NCI-H446 treated with DMSO at 0.1 percent for 48 hours (cell line): ENCODE data around the gene HDAC4.

Experiments used
- DNase-seq: peaks from one replicate; lab custom pipeline; 2025; lab: John Stamatoyannopoulos, UW

The HDAC4 gene

DNA sequence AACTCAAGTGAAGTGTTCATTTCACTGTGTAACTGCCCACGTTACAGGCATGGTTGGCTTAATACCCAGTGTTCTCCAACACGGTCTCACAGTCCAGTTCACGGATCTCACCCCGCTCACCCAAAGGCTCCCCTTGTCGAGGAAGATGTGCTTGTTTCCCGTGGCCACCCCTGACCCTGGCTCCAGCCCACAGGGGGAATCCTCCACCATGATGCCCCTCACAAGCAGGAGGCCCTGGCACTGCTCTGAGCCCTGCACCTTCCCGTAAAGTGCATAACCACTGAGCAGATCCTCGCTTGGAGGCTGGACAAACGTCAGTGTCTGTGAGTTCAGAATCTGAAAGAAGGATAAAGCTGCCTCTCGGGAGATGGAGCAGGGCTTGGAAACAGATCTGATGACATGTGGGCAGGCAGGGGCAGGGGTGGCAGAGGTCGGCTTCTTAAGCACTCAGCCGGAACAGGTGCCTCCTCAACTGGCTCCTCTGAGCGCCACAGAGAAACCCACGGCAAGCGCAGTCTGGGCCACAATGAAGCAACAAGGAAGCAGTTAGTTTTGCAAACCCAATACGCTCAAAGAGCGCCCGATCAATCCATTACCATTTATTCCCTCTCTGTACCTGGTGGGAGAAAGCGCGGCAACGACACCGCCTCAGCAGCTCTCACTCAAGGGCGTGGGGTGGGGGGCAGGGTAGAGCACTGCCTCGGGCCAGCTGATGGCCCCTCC lies 17.6 kb downstream of the HDAC4 start:
- DNase-seq, result no peak

DNA sequence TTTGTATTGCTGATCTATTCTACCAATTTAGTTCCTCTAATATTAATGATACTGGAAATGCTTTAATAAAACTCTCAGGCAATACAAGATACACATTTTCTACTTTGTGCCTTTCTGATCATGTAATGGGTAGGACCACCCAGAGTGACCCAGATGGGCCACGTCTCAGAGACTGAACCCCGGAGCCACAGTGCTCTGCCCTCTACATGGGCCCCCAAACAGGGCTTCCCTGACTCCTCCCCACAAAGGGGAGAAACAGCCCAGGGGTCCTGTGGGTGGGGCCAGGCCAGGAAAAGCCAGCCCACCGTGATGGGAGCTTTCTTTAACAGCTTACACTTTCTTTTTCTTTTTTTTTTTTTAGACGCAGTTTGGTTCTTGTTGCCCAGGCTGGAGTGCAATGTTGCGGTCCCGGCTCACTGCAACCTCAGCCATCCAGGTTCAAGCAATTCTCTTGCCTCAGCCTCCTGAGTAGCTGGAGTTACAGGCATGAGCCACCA lies 18.4 kb downstream of the HDAC4 start:
- DNase-seq, result no peak

DNA sequence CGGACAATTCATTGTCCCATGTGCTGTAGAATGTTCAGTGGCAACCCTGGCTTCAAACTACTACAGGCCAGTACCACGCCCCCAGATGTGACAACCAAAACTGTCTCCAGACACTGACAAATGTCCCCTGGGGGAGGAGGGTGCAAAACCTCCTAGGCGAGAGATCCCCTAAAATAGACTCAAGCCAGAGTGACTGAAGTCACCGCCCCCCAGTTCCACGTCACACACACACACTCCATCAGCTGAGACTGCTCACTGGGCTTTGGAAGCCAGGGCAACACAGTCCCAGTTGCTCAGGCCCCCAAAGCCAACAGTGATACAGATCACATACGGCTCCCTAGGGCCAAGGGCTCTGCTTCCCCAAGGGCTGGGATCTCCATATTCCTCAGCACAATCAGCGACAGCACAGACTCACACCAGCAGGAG lies 19.1 kb downstream of the HDAC4 start:
- DNase-seq, result no peak

DNA sequence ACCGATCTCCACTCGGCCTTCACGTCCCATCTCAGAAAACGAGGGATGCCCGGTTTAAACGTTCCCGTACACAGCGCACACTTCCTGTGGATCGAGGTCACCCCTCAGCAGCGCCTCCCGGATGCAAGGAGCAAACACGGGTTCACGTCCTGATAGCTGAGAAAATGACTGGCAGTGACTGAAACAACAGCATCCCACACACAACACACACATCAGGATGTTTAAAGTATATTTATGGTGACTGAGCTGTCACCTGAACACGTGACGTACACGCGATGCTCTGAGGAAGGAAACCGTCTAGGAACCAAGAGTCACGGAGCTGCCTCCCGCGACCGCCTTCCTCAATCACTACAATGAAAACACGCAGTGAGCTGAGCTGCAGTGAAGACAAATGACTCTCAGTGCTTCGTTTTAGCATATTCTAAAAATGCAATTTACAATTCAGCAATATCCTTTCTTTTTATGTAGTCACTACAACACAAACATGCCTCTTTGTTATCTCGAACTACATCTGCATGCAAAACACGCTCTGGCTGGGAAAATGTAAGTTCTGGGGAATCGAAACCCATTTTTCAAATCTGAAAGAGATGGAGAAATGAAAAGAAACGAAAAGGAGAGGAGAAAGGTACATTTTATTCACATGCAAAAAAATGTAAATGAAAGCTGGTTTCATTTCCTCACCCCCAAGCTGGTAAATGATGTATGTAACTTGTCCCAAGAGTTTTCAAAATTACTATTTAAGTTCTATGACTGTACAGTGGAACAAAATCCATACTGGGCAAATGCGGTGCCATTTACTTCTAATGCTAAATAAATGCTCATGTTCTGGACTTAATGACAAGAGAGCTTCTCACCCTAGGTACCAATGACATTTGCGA lies 19.8 kb downstream of the HDAC4 start:
- no peak for DNase-seq

DNA sequence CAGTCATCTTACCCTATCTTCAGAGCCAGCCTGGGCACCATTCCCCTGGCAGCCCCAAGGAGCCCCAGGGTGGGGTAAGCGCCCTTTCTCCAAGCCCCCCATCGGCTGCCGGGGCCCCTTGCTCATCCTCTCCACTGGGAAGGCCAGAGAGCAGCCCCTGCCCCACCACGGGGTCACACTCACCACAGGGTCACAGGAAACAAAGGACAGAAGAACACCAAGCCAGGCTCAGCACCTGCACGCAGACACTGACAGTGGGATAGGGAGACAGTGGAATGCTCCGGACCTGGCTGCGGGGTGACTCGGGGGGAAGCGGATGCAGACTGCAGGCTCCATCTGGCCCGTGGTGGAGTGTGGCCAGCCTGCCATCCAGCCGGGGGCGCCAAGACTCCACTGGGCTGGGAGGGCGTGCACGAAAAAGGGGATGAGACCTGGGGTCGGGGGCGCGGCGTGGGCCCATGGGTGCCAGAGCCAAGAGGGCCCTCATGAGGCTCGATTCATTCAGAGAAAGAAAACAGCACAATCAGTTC lies 21.1 kb downstream of the HDAC4 start:
- DNase-seq, result no peak

DNA sequence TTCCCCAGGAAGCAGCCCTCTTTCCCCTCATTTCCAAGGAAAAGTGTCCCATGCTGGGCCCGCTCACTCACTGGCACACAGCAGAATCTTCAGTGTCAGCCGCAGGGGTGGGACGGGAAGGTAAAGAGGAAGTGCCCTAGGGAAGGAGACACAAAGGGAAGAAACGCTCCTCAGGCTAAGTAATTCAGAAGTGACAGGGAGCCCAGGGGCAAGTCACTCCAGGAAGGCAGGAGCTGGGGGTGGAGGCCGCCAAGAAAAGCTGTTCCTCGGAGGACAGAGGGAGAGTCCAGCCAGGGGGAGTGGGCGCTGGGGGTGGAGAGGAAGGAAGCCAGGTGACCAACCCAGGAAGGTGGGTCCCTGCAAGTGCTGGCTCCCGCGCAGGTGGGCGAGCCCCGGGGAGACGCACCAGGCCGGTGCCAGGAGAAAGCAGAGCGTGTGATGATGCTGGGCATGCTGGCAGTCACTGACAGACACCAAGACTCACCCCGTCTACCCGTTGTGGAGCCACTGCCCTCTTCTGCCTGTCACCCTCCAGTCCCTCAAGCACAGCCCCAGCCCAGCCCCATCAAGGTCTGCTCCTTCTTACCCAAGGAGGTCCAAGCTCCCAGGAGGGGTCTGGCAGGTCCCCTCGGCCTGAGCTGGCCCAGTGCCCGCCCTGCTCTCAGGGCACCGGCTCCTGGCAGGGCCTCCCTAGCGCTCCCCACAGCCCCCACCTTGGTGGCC lies 21.7 kb downstream of the HDAC4 start:
- DNase-seq, result no peak

GRCh38 chr2:239378021-239378917 lies 22.6 kb downstream of the HDAC4 start:
- no peak for DNase-seq

GRCh38 chr2:239377591-239377990 lies 23.2 kb downstream of the HDAC4 start:
- no peak for DNase-seq

DNA sequence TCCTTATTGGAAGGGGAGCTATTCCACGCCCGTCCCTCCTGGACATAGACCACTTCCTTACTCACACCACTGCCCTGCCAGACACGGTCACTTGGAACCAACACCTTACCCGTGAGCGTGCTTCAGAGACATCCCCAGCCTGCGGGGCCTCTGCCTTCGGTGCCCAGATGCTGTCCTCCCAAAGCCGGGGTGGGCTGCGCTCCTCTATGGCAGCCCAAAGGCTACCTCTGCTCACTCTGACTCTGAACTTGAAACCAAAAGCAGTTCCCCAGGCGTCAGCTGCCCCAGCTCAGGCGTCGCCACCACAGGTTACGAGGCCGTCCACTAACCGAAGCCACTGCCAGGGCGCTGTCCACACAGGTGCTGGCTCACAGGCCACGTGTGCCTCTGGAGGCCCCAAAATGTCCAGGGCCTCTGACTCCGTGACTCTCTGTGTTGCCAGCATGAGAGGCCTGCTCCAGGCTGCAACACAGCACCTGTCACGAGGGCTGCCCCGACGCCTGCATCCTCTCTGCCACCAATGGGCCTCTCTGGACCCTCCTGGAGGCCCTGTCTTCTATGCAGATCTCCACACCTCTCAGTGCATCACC lies 23.8 kb downstream of the HDAC4 start:
- no peak for DNase-seq

DNA sequence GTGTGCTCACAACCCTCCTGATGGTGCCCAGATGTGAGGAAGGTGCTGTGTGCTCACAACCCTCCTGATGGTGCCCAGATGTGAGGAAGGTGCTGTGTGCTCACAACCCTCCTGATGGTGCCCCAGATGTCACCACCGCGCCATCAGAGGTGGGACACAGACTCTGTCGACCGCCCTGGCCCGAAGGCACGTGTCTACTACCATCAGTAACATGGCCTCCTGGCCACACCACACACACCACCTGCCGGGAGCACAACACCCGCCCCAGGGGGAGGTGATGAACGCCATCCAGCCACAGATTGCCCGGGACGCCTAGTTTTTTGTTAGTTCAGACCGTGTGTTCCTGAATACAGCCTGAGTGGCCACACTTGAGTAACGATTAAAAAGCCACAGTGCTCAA lies 24.5 kb downstream of the HDAC4 start:
- DNase-seq, result no peak

- no peak for DNase-seq
Measured at GRCh38 chr2:239375278-239376061, 25.4 kb downstream of the HDAC4 start.

- no peak for DNase-seq
Measured at GRCh38 chr2:239374896-239375277, 25.9 kb downstream of the HDAC4 start.

GRCh38 chr2:239372835-239373234 lies 28.0 kb downstream of the HDAC4 start:
- no peak for DNase-seq

DNA sequence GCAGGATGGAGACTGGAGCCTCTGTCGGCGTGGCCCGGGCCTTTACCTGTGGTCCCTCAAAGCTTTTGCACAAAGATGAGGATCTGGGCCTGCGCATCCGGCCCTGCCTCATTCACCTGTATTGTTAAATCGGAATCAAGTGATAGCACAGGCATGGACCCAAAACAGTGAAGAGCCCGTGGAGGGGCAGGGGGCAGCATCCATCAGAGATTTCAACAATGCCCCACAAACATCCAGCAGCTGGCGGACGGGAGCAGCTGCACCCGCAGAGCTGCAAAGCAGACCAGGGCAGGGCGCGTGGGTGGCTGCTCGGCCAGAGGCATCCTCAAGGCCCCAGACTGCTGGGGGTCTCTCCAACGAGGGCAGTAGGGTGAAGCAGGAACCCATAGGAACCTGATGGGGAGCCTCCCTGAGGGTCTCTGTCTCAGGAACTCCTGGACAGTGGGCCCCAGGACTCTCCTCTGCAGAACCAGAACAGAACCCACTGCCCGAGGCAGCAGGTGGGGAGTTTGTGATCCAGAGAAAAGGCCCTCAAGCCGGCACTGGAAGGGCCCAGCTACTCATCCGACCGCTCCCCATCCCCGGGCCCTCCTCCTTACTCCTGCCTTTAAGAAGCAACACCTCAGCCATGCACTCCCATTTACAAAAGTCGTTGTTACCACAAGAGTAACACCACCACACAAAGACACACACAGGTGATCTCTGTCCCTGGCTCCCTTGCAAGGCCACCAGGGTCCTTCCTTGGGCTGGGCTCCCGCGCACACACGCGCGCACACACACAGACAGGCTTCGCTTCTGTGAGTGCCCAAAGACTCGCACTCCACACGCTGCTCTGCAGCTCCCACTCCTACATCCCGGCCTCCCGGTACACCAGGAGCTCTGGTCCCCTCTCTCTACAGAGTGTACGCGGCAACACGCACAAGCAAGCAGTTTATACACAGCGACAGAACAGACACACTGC lies 28.8 kb downstream of the HDAC4 start:
- DNase-seq, result no peak

DNA sequence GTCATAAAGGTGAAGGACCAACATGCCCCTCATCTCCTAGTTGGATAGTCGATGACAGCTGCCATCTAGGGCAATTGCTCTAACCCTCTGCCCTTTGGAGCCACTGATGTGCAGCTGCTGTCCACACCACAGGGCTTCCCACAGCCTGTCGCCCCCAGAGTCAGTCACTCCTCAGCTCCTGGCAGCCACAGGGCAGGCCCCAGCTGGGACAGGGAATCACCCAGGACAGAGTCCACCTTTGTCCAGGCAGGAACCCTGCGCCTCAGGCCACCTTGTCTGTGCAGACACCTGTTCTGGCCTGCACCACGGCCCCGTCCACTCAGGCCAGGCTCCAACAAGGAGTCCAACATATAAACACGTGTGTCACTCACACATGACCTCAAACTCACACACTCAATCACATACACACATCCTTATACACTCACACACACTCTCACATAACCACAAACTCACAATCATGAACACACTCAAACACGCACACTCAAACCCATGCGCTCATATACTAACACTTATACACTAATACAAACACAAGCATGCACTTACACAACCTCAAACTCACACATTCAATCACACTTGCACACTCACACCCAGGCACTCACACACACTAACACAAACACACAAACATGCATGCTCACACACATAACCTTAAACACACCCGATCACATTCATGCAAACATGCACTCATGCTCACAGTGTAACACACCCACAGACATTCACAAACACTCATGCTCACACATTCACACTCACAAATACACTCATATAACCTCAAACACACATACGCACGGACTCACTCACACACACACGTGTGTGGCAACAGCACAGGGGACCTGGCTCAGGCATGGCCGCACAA lies 29.7 kb downstream of the HDAC4 start:
- DNase-seq, result no peak

- DNase-seq, result no peak
Measured at GRCh38 chr2:239370403-239370802, 30.4 kb downstream of the HDAC4 start.

- DNase-seq, result no peak
Measured at GRCh38 chr2:239369631-239370161, 31.1 kb downstream of the HDAC4 start.
